KMS-11 (cell line): ENCODE results near the gene CAMK2N1.
A peak's percentile ranks its signal among the peaks of the same experiment; 100 is the strongest.

ENCODE experiments used
- H2AFZ ChIP-seq: fragments of 200-600 bp; sonication (generic); 2 replicates; pipeline ENCODE4 v1.6.1; 2016; ENCODE audit warnings: antibody characterized with exemption, mixed run types, low read depth
- H3K27ac ChIP-seq: fragments of 200-600 bp; sonication (generic); 2 replicates; pipeline ENCODE4 v1.6.1; 2016; ENCODE audit warnings: mild to moderate bottlenecking, mixed run types
- H3K27me3 ChIP-seq: fragments of 200-600 bp; sonication (generic); 2 replicates; pipeline ENCODE4 v1.6.1; 2017; ENCODE audit warnings: mild to moderate bottlenecking, low read depth, mixed run types, moderate library complexity; ENCODE audit not compliant: insufficient read depth
- H3K36me3 ChIP-seq: fragments of 200-600 bp; sonication (generic); 2 replicates; pipeline ENCODE4 v1.6.1; 2017; ENCODE audit warnings: mild to moderate bottlenecking, mixed run types; ENCODE audit not compliant: insufficient read depth
- H3K4me1 ChIP-seq: fragments of 200-600 bp; sonication (generic); 2 replicates; pipeline ENCODE4 v1.6.1; 2016; ENCODE audit warnings: mild to moderate bottlenecking, low read depth, mixed run types; ENCODE audit not compliant: poor library complexity, severe bottlenecking
- H3K4me2 ChIP-seq: fragments of 200-600 bp; sonication (generic); 2 replicates; pipeline ENCODE4 v1.7.0; 2016; ENCODE audit warnings: mild to moderate bottlenecking, mixed run types
- H3K4me3 ChIP-seq: fragments of 200-600 bp; sonication (generic); IDR thresholded peaks from 2 replicates; pipeline ENCODE4 v1.6.1; 2017; ENCODE audit warnings: low read depth, low read length, mixed read lengths; ENCODE audit not compliant: insufficient read depth
- H3K79me2 ChIP-seq: fragments of 200-600 bp; sonication (generic); 2 replicates; pipeline ENCODE4 v1.6.1; 2016; ENCODE audit warnings: low read depth, mixed run types; ENCODE audit not compliant: insufficient read depth
- H3K9ac ChIP-seq: fragments of 200-600 bp; sonication (generic); 2 replicates; pipeline ENCODE4 v1.6.1; 2016; ENCODE audit warnings: mild to moderate bottlenecking, mixed run types
- H4K20me1 ChIP-seq: fragments of 200-600 bp; sonication (generic); 2 replicates; pipeline ENCODE4 v1.6.1; 2016; ENCODE audit warnings: mild to moderate bottlenecking, mixed run types; ENCODE audit not compliant: insufficient read depth
- TF ChIP-seq, protein P1 (sequence below): fragments of 200-600 bp; sonication (generic); conservative IDR thresholded peaks from 2 replicates; pipeline ENCODE4 v1.6.1; 2017; ENCODE audit warnings: low read depth, mild to moderate bottlenecking, antibody characterized with exemption, low read length, moderate library complexity, mixed read lengths

The CAMK2N1 gene

DNA sequence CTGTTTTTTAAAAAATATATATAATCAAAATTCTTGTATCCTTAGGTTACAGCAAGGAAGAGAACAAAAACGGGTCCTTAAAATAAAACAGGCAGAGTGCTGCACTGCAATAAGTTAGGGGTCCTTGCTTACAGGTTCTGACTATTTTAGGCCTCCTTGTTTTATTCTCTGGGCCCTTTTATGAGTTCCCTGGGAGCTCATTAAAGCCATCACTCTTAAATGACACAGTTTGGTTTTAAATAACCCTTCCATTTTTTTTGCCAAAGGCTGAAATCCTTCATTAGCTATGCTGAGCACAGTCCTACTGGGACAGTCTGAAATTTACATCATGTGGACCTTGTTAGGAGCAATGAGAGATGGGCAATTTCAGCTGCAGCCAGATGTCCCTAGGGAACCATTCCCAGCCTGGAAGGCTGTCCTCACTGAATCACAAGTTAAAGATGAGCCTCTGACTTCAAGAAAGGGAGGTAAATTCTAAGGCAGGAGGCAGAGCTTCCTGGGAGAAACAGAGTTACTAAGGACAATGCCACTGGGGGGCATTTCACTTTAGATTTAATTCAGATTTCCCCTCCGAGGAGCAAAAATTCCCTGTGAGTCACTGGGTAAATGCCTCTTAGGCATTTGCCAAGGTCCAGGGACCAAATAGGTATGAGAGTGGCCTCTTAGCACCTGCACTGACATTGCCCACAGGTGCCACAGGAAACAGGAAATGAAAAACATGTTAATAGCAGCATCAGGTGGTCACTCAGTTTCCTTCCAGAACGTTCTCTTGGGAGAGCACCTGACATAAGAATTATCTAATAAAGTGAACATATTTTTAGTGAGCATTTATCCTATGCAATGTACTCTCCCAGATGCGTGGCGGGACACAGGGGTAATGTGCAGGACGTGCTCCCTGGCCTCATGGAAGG, 25.8 kb upstream of the CAMK2N1 start:
- peaks cover 10% of the 10 kb centered on the region for H3K4me1 ChIP-seq
- no peak overlapping the region for H3K27ac ChIP-seq
- H3K9ac ChIP-seq, result no peak overlapping the region
- no peak overlapping the region for H3K4me2 ChIP-seq
- H3K79me2 ChIP-seq, result peaks cover 8% of the 10 kb centered on the region; the same call in 1 of the 2 replicates
- H2AFZ ChIP-seq, result no peak overlapping the region
- no peaks in the 10 kb centered on the region for H3K36me3 ChIP-seq
- TF ChIP-seq, protein P1, sequence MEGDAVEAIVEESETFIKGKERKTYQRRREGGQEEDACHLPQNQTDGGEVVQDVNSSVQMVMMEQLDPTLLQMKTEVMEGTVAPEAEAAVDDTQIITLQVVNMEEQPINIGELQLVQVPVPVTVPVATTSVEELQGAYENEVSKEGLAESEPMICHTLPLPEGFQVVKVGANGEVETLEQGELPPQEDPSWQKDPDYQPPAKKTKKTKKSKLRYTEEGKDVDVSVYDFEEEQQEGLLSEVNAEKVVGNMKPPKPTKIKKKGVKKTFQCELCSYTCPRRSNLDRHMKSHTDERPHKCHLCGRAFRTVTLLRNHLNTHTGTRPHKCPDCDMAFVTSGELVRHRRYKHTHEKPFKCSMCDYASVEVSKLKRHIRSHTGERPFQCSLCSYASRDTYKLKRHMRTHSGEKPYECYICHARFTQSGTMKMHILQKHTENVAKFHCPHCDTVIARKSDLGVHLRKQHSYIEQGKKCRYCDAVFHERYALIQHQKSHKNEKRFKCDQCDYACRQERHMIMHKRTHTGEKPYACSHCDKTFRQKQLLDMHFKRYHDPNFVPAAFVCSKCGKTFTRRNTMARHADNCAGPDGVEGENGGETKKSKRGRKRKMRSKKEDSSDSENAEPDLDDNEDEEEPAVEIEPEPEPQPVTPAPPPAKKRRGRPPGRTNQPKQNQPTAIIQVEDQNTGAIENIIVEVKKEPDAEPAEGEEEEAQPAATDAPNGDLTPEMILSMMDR, result no peak
- H3K27me3 ChIP-seq, result peaks cover 2% of the 10 kb centered on the region; the same call in 1 of the 2 replicates
- H3K4me3 ChIP-seq, result no peak overlapping the region
- no peaks in the 10 kb centered on the region for H4K20me1 ChIP-seq

DNA sequence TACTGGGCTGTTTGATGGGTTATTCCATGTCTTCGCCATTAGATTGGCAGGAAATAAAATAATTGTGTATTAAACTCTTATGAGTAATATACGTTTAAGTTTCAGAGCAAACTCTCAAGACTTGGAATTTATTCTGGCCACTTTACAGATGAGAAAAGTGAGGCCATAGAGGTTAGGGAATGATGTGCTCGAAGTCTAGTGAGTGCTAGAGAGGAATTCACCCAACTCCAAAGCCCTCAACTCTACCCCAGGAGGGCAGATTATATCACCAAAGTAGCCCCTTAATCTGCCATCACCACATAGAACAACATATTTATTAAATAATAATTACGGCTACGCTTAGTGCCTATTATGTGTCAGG, 22.4 kb upstream of the CAMK2N1 start:
- no peaks in the 10 kb centered on the region; the same call in 1 of the 2 replicates for H3K27me3 ChIP-seq

DNA sequence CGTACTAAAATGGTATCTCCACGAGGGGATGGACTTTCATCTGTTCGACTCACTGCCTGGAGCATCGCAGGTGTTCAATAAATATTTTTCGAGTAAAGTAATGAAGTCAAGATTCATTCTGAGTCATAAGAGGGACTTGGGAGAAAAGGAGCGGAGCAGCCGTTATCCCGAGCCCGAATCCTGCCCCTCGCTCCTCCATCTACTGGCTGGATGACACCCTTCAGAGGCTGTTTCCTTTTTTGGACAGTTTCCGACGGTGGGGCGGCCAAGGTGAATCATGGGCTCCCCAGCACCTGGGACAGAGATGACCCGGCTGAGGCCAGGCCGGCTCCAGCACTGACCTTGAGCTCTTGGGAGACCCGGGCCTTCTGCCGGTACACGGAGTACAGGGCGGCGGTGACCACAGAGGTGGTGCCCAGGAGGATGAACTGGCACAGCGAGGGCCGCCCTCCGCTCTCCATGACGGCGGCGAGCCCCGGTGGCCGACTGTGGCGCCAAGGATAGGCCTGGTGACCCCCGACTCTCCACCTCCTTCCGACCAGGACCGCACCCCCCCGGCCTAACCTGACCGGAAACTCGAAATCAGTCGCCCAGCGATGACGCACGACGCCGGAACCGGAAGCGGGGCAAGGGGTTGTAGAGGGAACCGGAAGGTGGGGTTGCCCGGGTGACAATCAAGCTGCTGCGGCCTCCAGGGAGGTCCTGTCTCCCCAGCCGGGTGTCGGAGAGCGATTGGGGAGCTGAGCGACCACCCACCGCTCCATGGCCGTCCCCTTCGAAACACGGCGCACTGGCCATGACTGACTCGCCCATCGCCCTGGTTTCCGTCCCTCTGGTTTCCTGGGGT, 21.8 kb upstream of the CAMK2N1 start, which contains the start of gene MUL1:
Gene MUL1 (minus strand): TSS at position 588 of the 847 bp plus-strand sequence. CDS start 127 bp downstream, at position 461.
- H2AFZ ChIP-seq, result peak within 1 kb of the TSS; percentile 90
- peaks cover 15% of the 10 kb centered on the region for H3K4me1 ChIP-seq
- no peaks in the 10 kb centered on the region for H3K36me3 ChIP-seq
- H3K4me3 ChIP-seq, result peak within 1 kb of the TSS; percentile 79
- no peaks in the 10 kb centered on the region for H4K20me1 ChIP-seq
- peaks cover 12% of the 10 kb centered on the region; the same call in 1 of the 2 replicates for H3K79me2 ChIP-seq
- H3K27ac ChIP-seq, result no peak within 1 kb of the TSS
- H3K9ac ChIP-seq, result peak within 1 kb of the TSS; percentile 61; the same call in 1 of the 2 replicates
- H3K4me2 ChIP-seq, result peak within 1 kb of the TSS; percentile 90
- H3K27me3 ChIP-seq, result no peaks in the 10 kb centered on the region; the same call in 1 of the 2 replicates
- TF ChIP-seq, protein P1, result no peak

More for the DNA sequence above, 22.4 kb upstream of the CAMK2N1 start:
- Histone ChIP-seq H3K79me2 (peaks cover 12% of the 10 kb centered on the region; the same call in 1 of the 2 replicates), H3K9ac (peak overlapping the region; percentile 61; the same call in 1 of the 2 replicates), H3K4me2 (peak overlapping the region; percentile 62), H3K27ac (no peak overlapping the region), H4K20me1 (no peaks in the 10 kb centered on the region), H2AFZ (peak overlapping the region; percentile 90), H3K4me3 (peak overlapping the region; percentile 76), H3K4me1 (peaks cover 15% of the 10 kb centered on the region), H3K36me3 (no peaks in the 10 kb centered on the region)
- TF ChIP-seq, protein P1, result no peak

DNA sequence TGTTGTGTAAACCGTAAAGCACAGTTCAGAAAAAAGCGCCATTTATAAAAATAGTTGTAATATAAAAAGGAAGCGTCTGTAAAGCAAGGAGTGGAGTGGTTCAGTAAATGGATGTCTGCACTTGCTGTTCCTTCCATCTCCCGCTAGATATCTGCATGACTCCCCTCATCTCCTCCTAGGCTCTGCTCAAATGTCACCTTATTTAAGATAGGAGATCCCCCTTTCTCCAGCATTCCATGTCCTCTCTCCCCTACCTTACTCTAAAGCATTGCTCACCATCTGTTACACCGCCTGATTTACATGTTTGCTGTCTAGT, 21.2 kb upstream of the CAMK2N1 start:
- TF ChIP-seq, protein P1, result no peak
- H3K36me3 ChIP-seq, result no peaks in the 10 kb centered on the region
- H3K27ac ChIP-seq, result no peak overlapping the region
- H3K9ac ChIP-seq, result peak overlapping the region; percentile 61; the same call in 1 of the 2 replicates
- peak overlapping the region; percentile 90 for H3K4me2 ChIP-seq
- peak overlapping the region; percentile 79 for H3K4me3 ChIP-seq
- H3K27me3 ChIP-seq, result no peaks in the 10 kb centered on the region; the same call in 1 of the 2 replicates
- H3K79me2 ChIP-seq, result peaks cover 12% of the 10 kb centered on the region; the same call in 1 of the 2 replicates
- H3K4me1 ChIP-seq, result peaks cover 15% of the 10 kb centered on the region
- no peaks in the 10 kb centered on the region for H4K20me1 ChIP-seq
- H2AFZ ChIP-seq, result peak overlapping the region; percentile 90; the same call in 1 of the 2 replicates
